Thyroid gland (tissue), 4 donors: Measurements from ENCODE around the gene HOXC4.

Experiments used
- POLR2A ChIP-seq, 2 donors: fragments of 450-650 bp; IDR thresholded peaks; one replicate each; pipeline ENCODE4 v1.6.1; 2017; ENCODE audit warnings: antibody characterized with exemption in 2 of 2, mild to moderate bottlenecking in 2 of 2, moderate library complexity in 1 of 2
- TF ChIP-seq, protein P1 (sequence below), 6 experiments: fragments of 200-600 bp in 3 of 6; fragments of 450-650 bp in 3 of 6; sonication (generic) in 3 of 6; IDR thresholded peaks; one replicate each; pipeline ENCODE4 v1.5.1; 2016 to 2019; ENCODE audit warnings: antibody characterized with exemption in 6 of 6, mild to moderate bottlenecking in 2 of 6, inconsistent platforms in 1 of 6, moderate library complexity in 1 of 6

- TF ChIP-seq, protein P1, sequence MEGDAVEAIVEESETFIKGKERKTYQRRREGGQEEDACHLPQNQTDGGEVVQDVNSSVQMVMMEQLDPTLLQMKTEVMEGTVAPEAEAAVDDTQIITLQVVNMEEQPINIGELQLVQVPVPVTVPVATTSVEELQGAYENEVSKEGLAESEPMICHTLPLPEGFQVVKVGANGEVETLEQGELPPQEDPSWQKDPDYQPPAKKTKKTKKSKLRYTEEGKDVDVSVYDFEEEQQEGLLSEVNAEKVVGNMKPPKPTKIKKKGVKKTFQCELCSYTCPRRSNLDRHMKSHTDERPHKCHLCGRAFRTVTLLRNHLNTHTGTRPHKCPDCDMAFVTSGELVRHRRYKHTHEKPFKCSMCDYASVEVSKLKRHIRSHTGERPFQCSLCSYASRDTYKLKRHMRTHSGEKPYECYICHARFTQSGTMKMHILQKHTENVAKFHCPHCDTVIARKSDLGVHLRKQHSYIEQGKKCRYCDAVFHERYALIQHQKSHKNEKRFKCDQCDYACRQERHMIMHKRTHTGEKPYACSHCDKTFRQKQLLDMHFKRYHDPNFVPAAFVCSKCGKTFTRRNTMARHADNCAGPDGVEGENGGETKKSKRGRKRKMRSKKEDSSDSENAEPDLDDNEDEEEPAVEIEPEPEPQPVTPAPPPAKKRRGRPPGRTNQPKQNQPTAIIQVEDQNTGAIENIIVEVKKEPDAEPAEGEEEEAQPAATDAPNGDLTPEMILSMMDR (IDR thresholded peaks at IDR 0.05): no peak
- TF ChIP-seq POLR2A (IDR thresholded peaks at IDR 0.05): no peak
Measured at GRCh38 chr12:54005531-54005852, 48.1 kb upstream of the HOXC4 start.
